Left ventricle myocardium inferior (tissue), 1 donor: Measurements from ENCODE around the gene BACH2. TPM values are rescaled to one million over a fixed set of nuclear protein-coding genes. Genes with fewer than 3 reads are reported as not detected.

ENCODE experiments used
- DNase-seq: peaks from one replicate; pipeline ENCODE4 v3.0.0-alpha.2; 2020
- H3K27ac ChIP-seq: fragments of 200-600 bp; replicated peaks from 2 replicates; pipeline ENCODE4 v1.8.0; 2021
- H3K27me3 ChIP-seq: fragments of 200-600 bp; 2 replicates; pipeline ENCODE4 v1.8.0; 2021; ENCODE audit warnings: low read depth
- H3K36me3 ChIP-seq: fragments of 200-600 bp; 2 replicates; pipeline ENCODE4 v1.8.0; 2021
- H3K4me1 ChIP-seq: fragments of 200-600 bp; 2 replicates; pipeline ENCODE4 v1.8.0; 2021
- H3K4me3 ChIP-seq: fragments of 200-600 bp; 2 replicates; pipeline ENCODE4 v1.8.0; 2021; ENCODE audit warnings: mild to moderate bottlenecking, moderate library complexity
- H3K9me3 ChIP-seq: fragments of 200-600 bp; replicated peaks from 2 replicates; pipeline ENCODE4 v1.8.0; 2021
- CTCF ChIP-seq: fragments of 200-600 bp; IDR thresholded peaks from 2 replicates; pipeline ENCODE4 v1.8.0; 2021; ENCODE audit warnings: antibody characterized with exemption, mild to moderate bottlenecking, borderline replicate concordance
- intact Hi-C: fragments of 100-400 bp; cut with micrococcal nuclease; formaldehyde crosslinking; loops from one replicate; pipeline ENCODE4 v1.11.0; 2022
- total RNA-seq: library from RNA; stranded (reverse); fragmentation: NEBNext Ultra II Directional; extraction: Animal tissue kit (Norgen Biotek cat#: 25700); gene quantifications from one replicate; pipeline ENCODE4 v1.2.1, GENCODE V29; 2021
- donor health status: DM: no; HTN: yes; CAD: no; lungs with severe emphysema.

BACH2 gene
- total RNA-seq, 1 donor from 2014 or later: 1.5 TPM

GRCh38 chr6:90019216-90019615, 277.4 kb downstream of the BACH2 start:
- no peaks in the 10 kb centered on the region for H3K9me3 ChIP-seq
- intact Hi-C loops: no loop called here
- H3K27ac ChIP-seq: no peak overlapping the region
- H3K4me3 ChIP-seq: no peak overlapping the region
- no peak for TF ChIP-seq CTCF
- DNase-seq: no peak
- H3K4me1 ChIP-seq: no peaks in the 10 kb centered on the region
- no peaks in the 10 kb centered on the region for H3K27me3 ChIP-seq
- H3K36me3 ChIP-seq: no peaks in the 10 kb centered on the region

DNA sequence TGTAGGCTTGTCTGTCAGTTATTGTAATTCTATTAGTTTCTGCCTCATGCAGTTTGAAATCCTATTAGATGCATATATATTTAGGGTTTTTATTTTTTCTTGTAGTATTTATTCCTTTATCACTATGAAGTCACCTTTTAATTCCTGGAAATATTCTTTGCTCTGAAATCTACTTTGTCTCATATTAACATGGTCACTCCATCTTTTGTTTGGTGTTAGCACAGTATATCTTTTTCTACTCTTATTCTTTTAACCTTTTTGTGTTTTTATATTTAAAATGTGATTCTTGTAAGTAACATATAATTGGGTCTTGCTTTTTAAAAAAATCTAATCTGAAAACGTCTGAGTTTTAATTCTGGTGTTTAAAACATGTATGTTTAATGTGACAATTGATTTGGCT, 280.8 kb downstream of the BACH2 start:
- Histone ChIP-seq H3K27ac (no peak overlapping the region), H3K9me3 (no peaks in the 10 kb centered on the region), H3K27me3 (no peaks in the 10 kb centered on the region), H3K4me1 (no peaks in the 10 kb centered on the region), H3K36me3 (no peaks in the 10 kb centered on the region), H3K4me3 (no peak overlapping the region)
- TF ChIP-seq CTCF: no peak
- DNase-seq: no peak
- intact Hi-C loops: no loop called here

DNA sequence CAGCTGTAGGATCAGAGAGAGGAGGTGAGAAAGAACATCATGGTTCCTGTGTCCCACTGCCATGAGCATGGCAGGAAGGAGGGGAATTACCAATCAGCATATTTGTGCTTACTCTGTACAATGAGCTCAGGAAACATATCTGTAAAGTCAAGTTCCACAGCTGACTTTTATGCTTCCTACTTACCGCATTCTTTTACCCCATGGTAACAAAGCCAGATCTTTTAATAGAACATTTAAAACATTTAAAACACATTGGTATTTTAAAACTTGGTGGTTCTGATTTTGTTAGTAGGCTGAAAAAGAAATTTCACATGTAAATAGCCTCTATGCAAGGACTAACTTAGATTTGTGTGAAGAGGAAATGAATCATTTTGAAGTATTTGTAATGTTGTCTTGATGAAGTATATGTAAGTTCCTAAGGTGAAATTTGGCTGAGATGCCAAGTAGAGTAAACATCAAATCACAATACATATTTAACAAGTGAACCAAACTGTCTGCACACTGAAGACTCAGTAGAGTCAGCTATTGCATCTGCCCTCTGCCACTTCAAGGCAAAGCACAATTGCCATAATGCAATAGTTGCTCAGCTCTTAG, 287.6 kb downstream of the BACH2 start:
- Histone ChIP-seq H3K27ac (no peak overlapping the region), H3K4me1 (peaks cover 11% of the 10 kb centered on the region), H3K36me3 (no peaks in the 10 kb centered on the region), H3K9me3 (no peaks in the 10 kb centered on the region), H3K27me3 (no peaks in the 10 kb centered on the region), H3K4me3 (no peak overlapping the region)
- TF ChIP-seq CTCF: no peak
- intact Hi-C loops: no loop called here
- no peak for DNase-seq

- Histone ChIP-seq H3K4me3 (no peak overlapping the region), H3K36me3 (no peaks in the 10 kb centered on the region), H3K4me1 (peaks cover 12% of the 10 kb centered on the region), H3K27ac (no peak overlapping the region), H3K9me3 (no peaks in the 10 kb centered on the region), H3K27me3 (no peaks in the 10 kb centered on the region)
- intact Hi-C loops: no loop called here
- TF ChIP-seq CTCF: no peak
- no peak for DNase-seq
Measured at GRCh38 chr6:90008189-90008907, 288.3 kb downstream of the BACH2 start.

DNA sequence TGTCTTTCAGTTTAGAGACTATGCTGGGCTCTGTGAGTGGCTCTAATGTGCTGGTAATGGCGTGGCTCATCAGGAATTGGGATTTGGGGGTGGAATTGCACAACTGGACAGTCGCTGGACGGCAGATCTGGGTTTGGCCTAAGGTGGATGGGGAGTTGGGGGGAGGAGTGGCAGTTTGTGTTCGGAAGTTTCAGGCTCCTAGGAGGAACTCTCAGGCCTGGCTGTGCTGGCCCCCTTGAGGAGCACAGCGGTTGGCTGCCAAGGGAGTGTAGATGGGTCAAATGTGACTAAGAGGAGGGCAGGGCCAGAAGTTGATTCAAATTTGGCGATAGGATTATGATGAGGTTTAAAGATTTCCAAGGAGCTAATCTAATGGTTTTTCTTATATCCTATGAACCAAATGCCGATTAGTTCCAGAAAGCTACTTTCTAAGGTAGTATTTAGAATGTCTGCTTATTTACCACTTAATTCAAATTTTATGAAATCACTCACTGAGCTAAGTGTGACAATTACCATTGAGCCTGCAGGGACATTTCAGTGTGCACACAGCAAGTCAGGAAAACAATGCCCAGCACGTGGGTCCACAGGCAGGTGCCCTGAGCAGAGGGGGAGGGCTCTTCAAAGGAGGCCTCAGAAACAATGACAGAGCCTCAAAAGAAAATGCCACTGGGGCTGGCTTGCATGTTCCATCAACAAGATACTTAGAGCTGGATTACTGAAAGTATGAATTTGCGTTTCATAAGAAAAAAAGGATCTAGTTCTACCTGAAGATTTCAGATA, 291.4 kb downstream of the BACH2 start:
- no peaks in the 10 kb centered on the region for H3K27me3 ChIP-seq
- no peak for TF ChIP-seq CTCF
- DNase-seq: no peak
- intact Hi-C loops: no loop called here
- peaks cover 20% of the 10 kb centered on the region for H3K4me1 ChIP-seq
- H3K9me3 ChIP-seq: no peaks in the 10 kb centered on the region
- H3K36me3 ChIP-seq: no peaks in the 10 kb centered on the region
- no peak overlapping the region for H3K4me3 ChIP-seq
- H3K27ac ChIP-seq: no peak overlapping the region
